HG03457 (cell line): ENCODE data around the gene SRL.
"Not testable (repeated sequence)": the region's sequence is repeated elsewhere in the genome, so short reads cannot be mapped to it uniquely, and the experiment has no call there.

Source experiments
- ATAC-seq: cut with Tn5 transposase; IDR thresholded peaks from one replicate; pipeline ENCODE4 v1.9.1; 2021; ENCODE audit warnings: moderate number of reproducible peaks; ENCODE audit not compliant: unreplicated experiment

The SRL gene

GRCh38 chr16:4261557-4262172, 19.8 kb upstream of the SRL start:
- no peak for ATAC-seq

- ATAC-seq: no peak
Measured at GRCh38 chr16:4260360-4260759, 18.5 kb upstream of the SRL start.

- no peak for ATAC-seq
Measured at GRCh38 chr16:4257646-4258556, 16.0 kb upstream of the SRL start.

- peak; percentile 86 for ATAC-seq
Measured at GRCh38 chr16:4253394-4254150, 11.7 kb upstream of the SRL start.

- ATAC-seq: not testable (repeated sequence)
Measured at GRCh38 chr16:4253012-4253393, 11.1 kb upstream of the SRL start.

GRCh38 chr16:4249530-4250308, 7.8 kb upstream of the SRL start:
- ATAC-seq: no peak

GRCh38 chr16:4247460-4247784, 5.5 kb upstream of the SRL start:
- ATAC-seq: no peak

- ATAC-seq: no peak
Measured at GRCh38 chr16:4246777-4247459, 5.0 kb upstream of the SRL start.

- no peak for ATAC-seq
Measured at GRCh38 chr16:4245077-4245791, 3.4 kb upstream of the SRL start.

- no peak for ATAC-seq
Measured at GRCh38 chr16:4244254-4245076, 2.6 kb upstream of the SRL start.

GRCh38 chr16:4241258-4241927, 487 bp downstream of the SRL start:
- ATAC-seq: no peak

- no peak for ATAC-seq
Measured at GRCh38 chr16:4240624-4241023, 1.3 kb downstream of the SRL start.

GRCh38 chr16:4239682-4240175, 2.2 kb downstream of the SRL start:
- ATAC-seq: no peak

GRCh38 chr16:4239020-4239419, 2.9 kb downstream of the SRL start:
- ATAC-seq: no peak

- ATAC-seq: no peak
Measured at GRCh38 chr16:4233431-4233830, 8.4 kb downstream of the SRL start.

GRCh38 chr16:4232541-4233386, 9.1 kb downstream of the SRL start:
- no peak for ATAC-seq

- ATAC-seq: no peak
Measured at GRCh38 chr16:4231886-4232285, 10.0 kb downstream of the SRL start.
